Epithelial cell of proximal tubule (primary cell): Measurements from ENCODE around the gene SCNN1B. TPM values are rescaled to one million over a fixed set of nuclear protein-coding genes. Genes with fewer than 3 reads are reported as not detected.
"Not testable (repeated sequence)": the region's sequence is repeated elsewhere in the genome, so short reads cannot be mapped to it uniquely, and the experiment has no call there.

Experiments
- DNase-seq: peaks from one replicate; pipeline ENCODE4 v3.0.0-alpha.2; 2011; ENCODE audit warnings: low read depth
- H3K4me3 ChIP-seq: 2 replicates; pipeline ENCODE4 v1.5.1; 2011; ENCODE audit warnings: low read depth, mild to moderate bottlenecking, low read length
- CTCF ChIP-seq: conservative IDR thresholded peaks from 2 replicates; pipeline ENCODE4 v1.5.1; 2012; ENCODE audit warnings: low read depth, mild to moderate bottlenecking, low read length
- total RNA-seq: library from RNA; depleted of rRNA; stranded (reverse); fragments of >200 nt; gene quantifications from 2 replicates; pipeline ENCODE4 v1.2.3, GENCODE V29; 2015

SCNN1B gene
- total RNA-seq, 1 donor from 2014 or later = 0.17 TPM

DNA sequence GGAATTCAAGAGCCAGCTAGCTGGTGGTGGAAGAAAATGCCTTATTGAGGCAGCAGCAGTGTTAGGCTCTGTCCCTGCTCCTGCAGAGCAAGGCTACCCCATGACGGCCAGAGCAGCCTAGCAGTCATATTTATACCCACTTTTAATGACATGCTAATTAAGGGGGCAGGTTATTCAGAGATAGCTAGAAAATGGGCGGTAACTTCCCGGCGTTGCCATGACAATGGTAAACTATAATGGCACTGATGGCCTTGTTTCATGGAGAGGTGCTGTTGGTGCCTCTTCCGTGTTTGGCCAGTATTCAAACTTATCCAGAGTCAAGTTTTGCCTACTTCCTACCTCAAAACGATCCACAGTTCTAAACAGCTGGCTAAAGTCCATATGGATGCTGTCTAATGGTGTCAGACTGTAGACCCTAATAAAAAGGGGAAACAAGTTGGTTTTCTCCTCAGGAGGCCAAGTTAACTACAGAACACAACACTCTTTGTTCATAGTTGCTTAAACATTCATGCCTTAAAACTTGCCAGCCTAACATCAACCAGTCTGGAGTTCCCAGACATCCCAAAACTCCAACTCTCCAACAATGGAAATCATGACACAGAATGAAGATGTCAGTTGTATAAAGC lies 3.7 kb upstream of the SCNN1B start:
- no peak for DNase-seq
- H3K4me3 ChIP-seq = no peak overlapping the region
- no peak for TF ChIP-seq CTCF

DNA sequence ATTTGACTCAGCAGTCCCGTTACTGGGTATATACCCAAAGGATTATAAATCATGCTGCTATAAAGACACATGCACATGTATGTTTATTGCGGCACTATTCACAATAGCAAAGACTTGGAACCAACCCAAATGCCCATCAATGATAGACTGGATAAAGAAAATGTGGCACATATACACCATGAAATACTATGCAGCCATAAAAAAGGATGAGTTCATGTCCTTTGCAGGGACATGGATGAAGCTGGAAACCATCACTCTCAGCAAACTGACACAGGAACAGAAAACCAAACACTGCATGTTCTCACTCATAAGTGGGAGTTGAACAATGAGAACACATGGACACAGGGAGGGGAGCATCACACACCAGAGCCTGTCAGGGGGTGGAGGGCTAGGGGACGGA lies 2.3 kb upstream of the SCNN1B start:
- DNase-seq, H3K4me3 ChIP-seq: not testable (repeated sequence)

DNA sequence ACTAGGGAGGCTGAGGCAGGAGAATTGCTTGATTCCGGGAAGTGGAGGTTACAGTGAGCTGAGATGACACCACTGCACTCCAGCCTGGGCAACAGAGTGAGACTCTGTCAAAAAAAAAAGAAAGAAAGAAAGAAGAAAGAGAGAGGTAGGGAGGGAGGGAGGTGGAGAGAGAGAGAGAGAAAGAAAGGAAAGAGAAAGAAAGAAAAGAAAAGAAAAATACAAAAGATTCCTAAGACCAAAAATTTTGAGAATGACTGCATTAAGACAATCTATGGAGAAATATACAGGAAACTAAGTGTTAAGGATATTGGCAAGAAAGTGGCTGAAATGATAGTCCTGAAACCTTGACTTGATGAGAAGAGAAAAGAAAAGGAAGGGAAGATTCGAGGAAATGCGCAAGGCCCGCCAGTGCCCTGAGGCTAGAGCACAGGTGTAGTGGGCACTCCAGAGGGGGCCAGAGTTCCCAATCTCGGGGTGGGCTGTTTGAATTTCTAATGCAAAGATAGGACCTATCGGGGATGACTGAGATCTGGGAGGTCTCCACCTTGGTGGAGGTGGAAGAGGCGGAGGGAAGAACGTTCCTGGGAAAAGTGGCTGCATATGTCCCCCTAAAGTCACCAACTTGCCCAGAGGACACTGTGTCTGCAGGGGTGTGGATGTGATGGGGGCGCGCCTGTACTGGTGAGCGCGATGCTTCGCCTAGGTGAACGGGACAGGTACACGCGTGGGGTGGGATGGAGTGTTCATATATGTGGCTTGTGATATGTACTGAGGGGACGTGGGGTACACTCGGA lies 654 bp upstream of the SCNN1B start:
- no peak for TF ChIP-seq CTCF
- H3K4me3 ChIP-seq = no peak overlapping the region
- no peak for DNase-seq

DNA sequence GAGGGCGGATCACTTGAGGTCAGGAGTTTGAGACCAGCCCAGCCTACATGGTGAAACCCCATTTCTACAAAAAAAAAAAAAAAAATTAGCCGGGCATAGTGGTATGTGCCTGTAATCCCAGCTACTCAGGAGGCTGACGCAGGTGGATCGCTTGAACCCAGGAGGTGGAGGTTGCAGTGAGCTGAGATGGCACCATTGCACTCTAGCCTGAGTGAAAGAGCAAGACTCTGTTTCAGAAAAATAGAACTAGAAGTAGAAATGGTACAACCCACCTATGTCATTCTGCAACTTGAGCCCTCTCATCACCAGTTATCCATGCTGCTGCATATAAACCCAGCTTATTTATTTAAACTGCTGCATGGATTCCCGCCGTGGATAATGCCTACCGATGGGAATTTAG lies 1.6 kb downstream of the SCNN1B start:
- no peak overlapping the region for H3K4me3 ChIP-seq
- DNase-seq = no peak
- no peak for TF ChIP-seq CTCF

- no peak for DNase-seq
- H3K4me3 ChIP-seq = no peak overlapping the region
- TF ChIP-seq CTCF = no peak
Observed at GRCh38 chr16:23304620-23305019, 2.5 kb downstream of the SCNN1B start.

DNA sequence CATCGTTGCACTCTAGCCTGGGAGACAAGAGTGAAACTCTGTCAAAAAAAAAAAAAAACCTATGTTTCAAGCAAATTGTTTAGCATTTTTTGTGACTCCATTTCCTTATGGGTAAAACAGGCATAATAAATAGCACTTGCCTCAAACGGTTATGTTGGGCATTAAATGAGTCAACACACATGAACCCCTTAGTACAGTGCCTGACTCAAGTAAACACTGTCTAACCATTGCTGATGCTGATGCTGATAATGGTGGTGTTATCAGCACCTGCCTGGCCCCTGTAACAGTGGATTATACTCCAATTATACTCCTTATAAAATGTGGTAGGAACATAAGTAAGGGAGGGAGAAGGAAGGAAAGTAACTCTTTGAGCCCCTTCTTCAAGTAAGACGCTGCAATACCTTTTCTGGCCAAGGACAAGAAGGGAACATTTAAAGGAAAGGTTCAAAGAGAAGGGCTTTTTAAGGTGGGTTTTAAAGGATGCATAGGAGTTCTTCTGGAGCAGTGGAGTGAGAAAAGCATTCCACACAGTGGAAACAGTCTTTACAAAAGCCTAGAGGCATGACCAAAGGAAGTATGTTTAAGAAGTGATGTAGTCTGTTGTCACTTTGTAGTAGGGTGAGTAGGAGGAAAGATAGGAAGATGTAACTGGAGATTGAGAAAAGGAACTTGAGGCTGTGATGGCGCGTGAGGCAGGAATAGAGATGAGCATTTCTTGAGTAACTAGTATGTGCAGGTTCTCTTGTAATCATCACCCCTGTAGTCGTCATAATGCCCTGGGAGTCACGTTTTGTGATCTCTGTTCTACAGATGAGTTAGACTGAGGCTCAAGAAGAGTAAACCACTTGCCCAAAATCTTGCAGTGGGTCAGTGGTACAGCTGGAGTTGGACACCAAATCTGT lies 4.3 kb downstream of the SCNN1B start:
- TF ChIP-seq CTCF = no peak
- DNase-seq = no peak
- no peak overlapping the region for H3K4me3 ChIP-seq

DNA sequence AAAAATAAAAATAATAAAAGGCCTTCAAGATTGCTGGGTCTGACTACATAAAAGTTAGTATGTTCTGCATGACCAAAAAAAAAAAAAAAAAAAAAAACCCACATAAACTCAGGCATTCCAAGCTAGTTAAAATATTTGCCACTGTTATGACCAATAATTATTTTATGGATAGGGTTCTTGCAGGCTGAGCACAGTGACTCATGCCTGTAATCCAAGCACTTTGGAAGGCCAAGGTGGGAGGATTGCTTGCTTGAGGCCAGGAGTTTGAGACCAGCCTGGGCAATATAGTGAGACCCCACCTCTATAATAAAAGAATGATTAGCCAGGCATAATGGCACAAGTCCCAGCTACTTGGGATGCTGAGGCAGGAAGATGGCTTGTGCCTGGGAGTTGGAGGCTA lies 8.1 kb downstream of the SCNN1B start:
- DNase-seq = no peak
- TF ChIP-seq CTCF = no peak
- no peak overlapping the region for H3K4me3 ChIP-seq
